ENCODE results near the gene KIR2DL1.
"Not testable (repeated sequence)": the region's sequence is repeated elsewhere in the genome, so short reads cannot be mapped to it uniquely, and the experiment has no call there.

The KIR2DL1 gene

GRCh38 chr19:54769646-54770045 is at the start of gene KIR2DL1:
KIR2DL1 (plus strand) TSS chr19:54769793; CDS start chr19:54769851, 58 bp downstream.
- DNase-seq; in situ Hi-C loops (cut with MboI; ENCODE audit: low pct_unique_long_range_greater_than_20kb, low sequenced_read_pairs): not testable (repeated sequence)

GRCh38 chr19:54724142-54724541 is 45.5 kb upstream of the KIR2DL1 start, which contains the start of gene KIR3DL3:
KIR3DL3 (plus strand) TSS chr19:54724442; CDS start chr19:54724497, 55 bp downstream.
- DNase-seq = no peak
- in situ Hi-C loops (cut with MboI; ENCODE audit: low pct_unique_long_range_greater_than_20kb, low sequenced_read_pairs) = no loop called here

GRCh38 chr19:54724644-54725043 is 44.9 kb upstream of the KIR2DL1 start:
- in situ Hi-C loops (cut with MboI; ENCODE audit: low pct_unique_long_range_greater_than_20kb, low sequenced_read_pairs) = no loop called here
- DNase-seq = no peak

DNA sequence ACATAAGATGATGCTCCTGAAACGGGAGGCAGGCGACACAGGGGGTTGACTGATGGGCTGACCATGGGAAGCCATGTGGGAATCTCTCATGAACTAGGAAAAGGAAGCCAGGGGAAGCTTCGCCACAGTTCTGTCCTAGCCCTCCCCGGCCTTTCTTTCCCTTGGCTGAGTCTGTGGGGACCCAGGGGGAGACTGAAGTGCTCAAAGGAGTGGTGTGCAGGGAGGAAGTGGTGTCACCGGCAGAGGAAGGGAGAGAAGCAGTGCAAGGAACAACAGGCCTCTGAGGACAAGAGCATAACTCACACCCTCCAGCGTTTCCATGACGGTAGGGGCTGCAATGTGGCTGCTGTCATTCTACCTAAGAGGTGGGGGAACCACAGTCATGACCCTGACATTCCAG is 44.3 kb upstream of the KIR2DL1 start:
- in situ Hi-C loops (cut with MboI; ENCODE audit: low pct_unique_long_range_greater_than_20kb, low sequenced_read_pairs) = no loop called here
- DNase-seq = no peak

- in situ Hi-C loops (cut with MboI; ENCODE audit: low pct_unique_long_range_greater_than_20kb, low sequenced_read_pairs) = no loop called here
- DNase-seq = no peak
Measured at GRCh38 chr19:54727562-54727961, 42.0 kb upstream of the KIR2DL1 start.

DNA sequence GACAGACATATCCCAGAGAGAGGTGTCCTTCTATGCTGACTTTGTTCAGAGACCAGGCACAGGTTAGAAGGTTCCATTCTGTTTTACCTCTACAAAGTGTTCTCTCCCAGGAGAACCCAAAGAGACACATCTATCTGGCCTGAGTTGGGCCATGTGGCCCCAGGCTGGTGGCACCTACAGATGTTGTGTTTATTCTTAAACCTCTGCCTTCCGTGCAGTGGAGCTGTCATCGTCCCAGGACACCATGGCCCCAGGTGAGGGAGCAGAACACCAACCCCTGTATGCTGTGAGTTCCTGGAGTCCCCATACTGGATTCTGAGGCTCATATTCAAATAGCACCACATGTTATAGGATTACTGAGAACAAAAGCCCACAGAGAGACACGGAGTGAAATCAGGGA is 41.4 kb upstream of the KIR2DL1 start:
- DNase-seq = no peak
- in situ Hi-C loops (cut with MboI; ENCODE audit: low pct_unique_long_range_greater_than_20kb, low sequenced_read_pairs) = no loop called here

DNA sequence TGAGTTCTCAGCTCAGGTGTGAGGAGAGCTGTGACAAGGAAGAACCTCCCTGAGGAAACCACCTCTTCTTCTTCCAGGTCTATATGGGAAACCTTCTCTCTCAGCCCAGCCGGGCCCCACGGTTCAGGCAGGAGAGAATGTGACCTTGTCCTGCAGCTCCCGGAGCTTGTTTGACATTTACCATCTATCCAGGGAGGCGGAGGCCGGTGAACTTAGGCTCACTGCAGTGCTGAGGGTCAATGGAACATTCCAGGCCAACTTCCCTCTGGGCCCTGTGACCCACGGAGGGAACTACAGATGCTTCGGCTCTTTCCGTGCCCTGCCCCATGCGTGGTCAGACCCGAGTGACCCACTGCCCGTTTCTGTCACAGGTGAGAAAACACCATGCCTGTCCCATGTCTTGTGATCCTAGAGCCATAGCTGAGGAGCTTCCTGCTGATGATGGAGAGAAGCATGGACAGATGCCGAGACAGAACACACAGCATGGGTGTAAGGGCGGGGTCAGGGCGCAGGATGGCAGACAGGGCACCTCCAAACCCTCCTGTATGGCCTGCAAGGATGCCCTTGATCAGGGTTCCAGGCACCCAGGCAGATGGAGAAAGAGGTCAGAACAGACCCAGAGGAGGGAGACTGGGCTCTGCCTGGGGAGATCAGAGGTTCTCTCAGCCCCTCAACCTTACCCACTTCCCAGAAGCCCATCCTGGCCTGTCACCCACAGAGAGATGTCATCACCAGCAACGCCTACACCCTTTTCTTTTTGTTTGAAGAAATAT is 40.0 kb upstream of the KIR2DL1 start:
- in situ Hi-C loops (cut with MboI; ENCODE audit: low pct_unique_long_range_greater_than_20kb, low sequenced_read_pairs) = no loop called here
- no peak for DNase-seq

DNA sequence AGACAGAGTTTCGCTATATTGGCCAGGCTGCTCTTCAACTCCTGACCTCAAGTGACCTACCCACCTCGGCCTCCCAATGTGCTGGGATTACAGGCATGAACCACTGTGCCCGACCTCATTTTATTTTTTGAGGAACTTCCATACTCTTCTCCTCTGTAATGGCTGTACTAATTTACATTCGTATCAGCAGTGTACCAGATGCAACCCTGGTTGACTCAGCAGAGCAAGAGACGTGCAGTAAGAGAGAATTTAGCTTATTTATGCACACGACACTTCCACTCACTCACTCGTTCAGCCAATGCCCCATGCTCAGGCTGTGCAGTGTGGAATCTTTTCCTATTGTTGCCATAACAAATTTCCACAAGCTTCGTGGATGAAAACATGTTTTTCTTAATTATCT is 38.4 kb upstream of the KIR2DL1 start:
- in situ Hi-C loops (cut with MboI; ENCODE audit: low pct_unique_long_range_greater_than_20kb, low sequenced_read_pairs) = no loop called here
- no peak for DNase-seq

DNA sequence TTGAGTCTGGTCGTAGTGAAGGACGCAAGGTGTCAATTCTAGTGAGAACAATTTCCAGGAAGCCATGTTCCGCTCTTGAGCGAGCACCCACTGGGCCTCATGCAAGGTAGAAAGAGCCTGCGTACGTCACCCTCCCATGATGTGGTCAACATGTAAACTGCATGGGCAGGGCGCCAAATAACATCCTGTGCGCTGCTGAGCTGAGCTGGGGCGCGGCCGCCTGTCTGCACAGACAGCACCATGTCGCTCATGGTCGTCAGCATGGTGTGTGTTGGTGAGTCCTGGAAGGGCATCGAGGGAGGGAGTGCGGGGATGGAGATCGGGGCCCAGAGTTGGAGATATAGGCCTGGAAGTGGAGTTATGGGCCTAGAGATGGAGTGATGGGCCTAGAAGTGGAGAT is 31.3 kb upstream of the KIR2DL1 start, which contains the start of gene KIR2DL3:
KIR2DL3 (plus strand) TSS at position 208 of the 400 bp plus-strand sequence; CDS start at position 241, 33 bp downstream.
- DNase-seq; in situ Hi-C loops (cut with MboI; ENCODE audit: low pct_unique_long_range_greater_than_20kb, low sequenced_read_pairs): not testable (repeated sequence)

DNA sequence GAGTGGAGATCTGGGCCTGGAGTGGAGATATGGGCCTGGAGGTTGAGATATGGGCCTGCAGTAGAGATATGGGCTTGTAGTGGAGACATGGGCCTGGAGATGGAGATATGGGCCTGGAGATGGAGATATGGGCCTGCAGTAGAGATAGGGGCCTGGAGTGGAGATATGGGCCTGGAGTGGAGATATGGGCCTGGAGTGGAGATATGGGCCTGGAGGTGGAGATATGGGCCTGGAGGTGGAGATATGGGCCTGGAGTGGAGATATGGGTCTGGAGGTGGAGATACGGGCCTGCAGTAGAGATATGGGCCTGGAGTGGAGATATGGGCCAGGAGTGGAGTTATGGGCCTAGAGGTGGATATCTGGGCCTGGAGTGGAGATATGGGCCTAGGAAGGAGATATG is 30.9 kb upstream of the KIR2DL1 start:
- in situ Hi-C loops (cut with MboI; ENCODE audit: low pct_unique_long_range_greater_than_20kb, low sequenced_read_pairs) = no loop called here

GRCh38 chr19:54739587-54740497 is 29.8 kb upstream of the KIR2DL1 start:
- DNase-seq = no peak
- in situ Hi-C loops (cut with MboI; ENCODE audit: low pct_unique_long_range_greater_than_20kb, low sequenced_read_pairs) = no loop called here

More for the DNA sequence above, 30.9 kb upstream of the KIR2DL1 start:
- no peak for DNase-seq

DNA sequence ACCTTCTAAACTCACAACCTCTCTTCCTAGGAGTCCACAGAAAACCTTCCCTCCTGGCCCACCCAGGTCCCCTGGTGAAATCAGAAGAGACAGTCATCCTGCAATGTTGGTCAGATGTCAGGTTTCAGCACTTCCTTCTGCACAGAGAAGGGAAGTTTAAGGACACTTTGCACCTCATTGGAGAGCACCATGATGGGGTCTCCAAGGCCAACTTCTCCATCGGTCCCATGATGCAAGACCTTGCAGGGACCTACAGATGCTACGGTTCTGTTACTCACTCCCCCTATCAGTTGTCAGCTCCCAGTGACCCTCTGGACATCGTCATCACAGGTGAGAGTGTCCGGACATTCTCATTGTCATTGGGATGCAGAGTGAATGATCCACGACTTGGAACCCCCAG is 27.6 kb upstream of the KIR2DL1 start:
- DNase-seq; in situ Hi-C loops (cut with MboI; ENCODE audit: low pct_unique_long_range_greater_than_20kb, low sequenced_read_pairs): not testable (repeated sequence)

DNA sequence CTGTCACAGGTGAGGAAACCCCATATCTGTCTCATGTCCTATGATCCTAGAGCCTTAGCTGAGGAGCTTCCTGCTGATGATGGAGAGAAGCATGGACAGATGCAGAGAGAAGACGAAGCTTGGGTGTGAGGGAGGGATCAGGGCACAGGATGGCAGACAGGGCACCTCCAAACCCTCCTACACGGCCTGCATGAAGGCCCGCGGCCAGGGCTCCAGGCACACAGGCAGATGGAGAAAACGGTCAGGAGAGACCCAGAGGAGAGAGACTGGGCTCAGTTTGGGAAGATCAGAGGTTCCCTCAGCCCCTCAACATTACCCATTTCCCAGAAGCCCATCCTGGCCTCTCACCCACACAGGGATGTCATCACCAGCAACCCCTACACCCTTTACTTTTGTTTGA is 25.5 kb upstream of the KIR2DL1 start:
- in situ Hi-C loops (cut with MboI; ENCODE audit: low pct_unique_long_range_greater_than_20kb, low sequenced_read_pairs); DNase-seq: not testable (repeated sequence)

- DNase-seq = peak; percentile 6
- in situ Hi-C loops (cut with MboI; ENCODE audit: low pct_unique_long_range_greater_than_20kb, low sequenced_read_pairs) = not testable (repeated sequence)
Measured at GRCh38 chr19:54747614-54748322, 21.8 kb upstream of the KIR2DL1 start.

DNA sequence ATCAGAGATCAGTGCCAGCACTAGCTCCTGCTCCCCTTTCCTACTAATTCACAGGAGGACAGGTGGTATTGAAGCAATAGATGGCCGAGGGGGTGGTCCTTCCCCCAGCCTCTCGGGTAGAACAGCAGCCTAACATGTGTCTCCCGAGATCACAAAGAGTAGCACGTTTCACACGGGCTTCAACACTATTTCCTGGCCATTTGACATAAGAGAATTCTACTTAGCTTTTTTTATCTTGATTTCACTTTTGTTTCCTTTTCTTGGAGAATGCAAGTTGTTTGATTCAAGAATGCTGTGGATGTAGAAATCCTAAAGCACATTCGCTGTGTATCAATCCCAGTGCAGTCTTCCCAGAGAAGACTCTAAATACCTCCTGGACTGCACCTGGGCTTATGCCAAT is 19.3 kb upstream of the KIR2DL1 start:
- DNase-seq; in situ Hi-C loops (cut with MboI; ENCODE audit: low pct_unique_long_range_greater_than_20kb, low sequenced_read_pairs): not testable (repeated sequence)

DNA sequence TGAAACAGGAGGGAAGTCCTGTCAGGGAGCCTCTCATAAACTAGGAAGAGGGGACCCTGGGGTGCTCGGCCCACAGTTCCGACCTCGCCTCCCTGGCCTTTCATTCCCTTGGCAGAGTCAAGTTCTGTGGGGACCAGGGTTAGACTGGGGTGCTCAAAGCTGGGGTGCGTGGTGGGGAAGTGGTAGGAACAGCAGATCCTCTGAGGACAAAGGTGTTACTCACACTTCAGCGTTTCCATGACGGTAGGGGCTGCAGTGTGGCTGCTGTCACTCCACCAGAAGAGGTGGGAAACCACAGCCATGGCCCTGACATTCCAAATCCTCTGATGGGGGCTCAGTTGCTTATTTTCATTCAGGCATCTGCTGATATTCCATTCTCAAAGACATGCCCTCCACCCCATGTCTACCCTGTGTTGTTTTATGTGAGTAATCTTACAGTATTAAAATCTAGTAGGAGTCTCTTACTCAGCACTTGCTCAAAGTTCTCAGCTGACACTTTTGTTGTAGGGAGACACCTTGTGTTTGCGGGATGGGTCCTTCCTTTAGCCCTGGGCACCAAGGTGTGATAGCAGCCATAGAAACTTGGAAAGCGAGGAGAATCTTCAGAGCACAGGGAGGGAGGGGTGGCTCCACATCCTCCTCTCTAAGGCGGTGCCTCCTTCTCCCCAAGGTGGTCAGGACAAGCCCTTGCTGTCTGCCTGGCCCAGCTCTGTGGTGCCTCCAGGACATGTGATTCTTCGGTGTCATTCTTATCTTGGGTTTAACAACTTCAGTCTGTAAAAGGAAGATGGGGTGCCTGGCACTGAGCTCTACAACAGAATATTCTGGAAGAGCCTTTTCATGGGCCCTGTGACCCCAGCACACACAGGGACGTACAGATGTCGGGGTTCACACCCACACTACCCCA is 13.1 kb upstream of the KIR2DL1 start:
- in situ Hi-C loops (cut with MboI; ENCODE audit: low pct_unique_long_range_greater_than_20kb, low sequenced_read_pairs); DNase-seq: not testable (repeated sequence)

DNA sequence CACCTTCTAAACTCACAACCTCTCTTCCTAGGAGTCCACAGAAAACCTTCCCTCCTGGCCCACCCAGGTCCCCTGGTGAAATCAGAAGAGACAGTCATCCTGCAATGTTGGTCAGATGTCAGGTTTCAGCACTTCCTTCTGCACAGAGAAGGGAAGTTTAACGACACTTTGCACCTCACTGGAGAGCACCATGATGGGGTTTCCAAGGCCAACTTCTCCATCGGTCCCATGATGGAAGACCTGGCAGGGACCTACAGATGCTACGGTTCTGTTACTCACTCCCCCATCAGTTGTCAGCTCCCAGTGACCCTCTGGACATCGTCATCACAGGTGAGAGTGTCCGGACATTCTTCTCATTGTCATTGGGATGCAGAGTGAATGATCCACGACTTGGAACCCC is 11.0 kb upstream of the KIR2DL1 start:
- in situ Hi-C loops (cut with MboI; ENCODE audit: low pct_unique_long_range_greater_than_20kb, low sequenced_read_pairs); DNase-seq: not testable (repeated sequence)

- DNase-seq; in situ Hi-C loops (cut with MboI; ENCODE audit: low pct_unique_long_range_greater_than_20kb, low sequenced_read_pairs): not testable (repeated sequence)
Measured at GRCh38 chr19:54764219-54764618, 5.4 kb upstream of the KIR2DL1 start.

Data from KBM-7 (cell line).